ENCODE data around the gene IL1RAPL1.

The IL1RAPL1 gene

DNA sequence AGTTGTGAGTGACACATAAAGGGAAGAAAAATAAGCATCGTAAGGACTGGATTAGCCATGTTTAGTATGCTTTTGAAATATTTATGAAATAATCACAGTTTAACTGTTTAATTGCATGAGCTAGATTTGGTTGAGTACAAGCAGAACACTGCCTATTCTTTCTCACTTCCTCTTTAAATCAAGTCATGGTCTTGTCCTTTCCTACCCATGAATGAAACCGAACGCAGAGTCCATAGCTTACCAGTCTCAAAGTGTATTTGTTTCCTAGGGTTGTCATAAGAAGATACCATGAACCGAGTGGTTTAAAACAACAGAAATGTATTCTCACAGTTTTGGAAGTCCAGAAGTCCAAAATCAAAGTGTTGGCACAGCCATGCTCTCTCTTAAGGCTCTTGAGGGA, 944.1 kb downstream of the IL1RAPL1 start:
- DNase-seq (ENCODE audit: low read depth in 3 of 3) = no peak

DNA sequence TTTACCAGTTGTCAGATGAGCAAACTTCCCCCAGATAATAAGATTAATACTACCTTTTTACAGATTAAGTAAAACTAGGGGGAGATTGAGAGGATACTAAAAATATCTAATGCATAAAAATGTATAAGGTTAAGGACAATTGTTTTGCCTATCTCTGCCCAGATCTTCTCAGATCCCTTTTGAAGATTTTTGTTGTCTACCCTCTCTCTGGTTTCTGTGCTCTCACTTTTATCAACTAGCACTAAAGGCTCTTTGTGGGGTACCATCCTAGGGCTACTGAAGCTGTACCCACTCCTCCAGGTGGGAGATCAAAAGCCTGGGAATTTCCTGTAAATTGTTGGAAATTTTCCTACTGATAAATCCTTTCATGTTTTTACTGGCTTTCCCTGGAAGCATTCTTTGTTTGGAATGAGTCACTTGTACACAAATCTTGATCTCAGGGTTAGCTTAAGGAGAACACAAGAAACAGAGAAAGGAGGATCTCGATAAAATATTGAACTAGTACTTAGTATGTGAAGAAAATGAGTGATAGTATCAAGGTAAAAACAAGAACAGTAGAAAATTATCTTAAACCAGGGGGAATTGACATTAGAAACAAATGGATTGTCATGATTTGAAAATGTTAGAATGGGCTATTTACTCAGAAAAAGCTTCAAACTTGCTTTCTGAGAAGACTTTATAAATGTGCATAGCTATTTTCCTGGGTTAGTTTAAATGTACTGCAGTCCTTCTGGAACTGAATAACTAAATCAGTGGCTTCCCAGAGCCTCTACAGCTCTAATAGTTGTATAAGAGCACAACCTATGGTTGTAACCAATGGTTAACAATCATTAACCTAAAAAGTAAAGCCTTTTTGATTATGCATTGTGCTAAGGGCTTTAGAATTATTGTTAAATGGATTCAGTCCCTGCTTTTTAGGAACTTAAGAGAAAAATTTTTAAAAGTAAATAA, 948.2 kb downstream of the IL1RAPL1 start:
- DNase-seq (ENCODE audit: low read depth in 3 of 3) = no peak

DNA sequence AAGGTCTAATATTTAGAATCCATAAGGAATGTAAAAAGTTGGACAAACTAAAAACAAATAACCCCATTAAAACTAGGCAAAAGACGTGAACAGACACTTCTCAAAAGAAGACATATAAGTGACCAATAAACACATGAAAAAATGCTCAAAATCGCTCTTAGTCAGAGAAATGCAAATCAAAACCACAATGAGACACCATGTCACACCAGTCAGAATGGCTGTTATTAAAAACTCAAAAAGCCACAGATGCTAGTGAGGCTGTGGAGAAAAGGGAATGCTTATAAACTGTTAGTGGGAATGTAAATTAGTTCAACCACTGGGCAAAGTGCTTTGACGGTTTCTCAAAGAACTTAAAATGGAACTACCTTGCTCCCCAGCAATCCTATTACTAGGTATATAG, 953.8 kb downstream of the IL1RAPL1 start:
- no peak for DNase-seq (ENCODE audit: low read depth in 3 of 3)

DNA sequence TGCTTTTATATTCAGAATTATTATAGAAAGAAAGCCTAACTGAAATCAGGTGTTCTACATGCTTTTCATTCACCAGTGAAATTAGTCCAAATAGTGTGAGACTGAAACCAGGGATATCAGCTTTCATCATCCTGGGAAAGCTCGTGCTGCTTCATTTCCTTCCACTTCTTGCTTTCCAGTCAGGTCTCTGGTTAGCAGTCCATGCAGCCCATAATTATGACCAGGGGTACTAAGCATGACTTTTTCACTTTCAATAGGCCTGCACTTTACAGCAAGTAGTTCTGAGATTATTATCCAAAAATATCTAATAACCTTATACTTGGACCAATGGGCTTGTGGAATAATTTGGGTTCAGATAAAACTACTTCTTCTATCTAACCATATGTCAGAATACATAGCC, 954.9 kb downstream of the IL1RAPL1 start:
- no peak for DNase-seq (ENCODE audit: low read depth in 3 of 3)

DNA sequence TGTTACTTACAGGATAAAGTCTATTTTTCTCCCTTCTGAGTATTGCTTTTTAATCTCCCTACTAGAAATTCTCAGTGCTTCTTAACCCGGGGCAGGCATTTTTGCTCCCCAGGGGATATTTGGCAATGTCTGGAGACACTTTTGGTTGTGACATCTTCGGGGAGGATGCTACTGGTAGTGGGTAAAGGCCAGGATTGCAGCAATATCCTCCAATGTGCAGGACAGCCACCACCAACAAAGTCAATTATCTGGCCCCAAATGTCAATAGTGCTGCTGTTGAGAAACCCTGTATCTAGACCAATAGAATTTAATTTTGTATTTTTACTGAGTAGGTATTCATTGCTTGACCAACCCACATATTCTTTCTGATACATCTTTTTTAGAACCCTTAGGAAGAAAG, 958.6 kb downstream of the IL1RAPL1 start:
- no peak for DNase-seq (ENCODE audit: low read depth in 3 of 3)

DNA sequence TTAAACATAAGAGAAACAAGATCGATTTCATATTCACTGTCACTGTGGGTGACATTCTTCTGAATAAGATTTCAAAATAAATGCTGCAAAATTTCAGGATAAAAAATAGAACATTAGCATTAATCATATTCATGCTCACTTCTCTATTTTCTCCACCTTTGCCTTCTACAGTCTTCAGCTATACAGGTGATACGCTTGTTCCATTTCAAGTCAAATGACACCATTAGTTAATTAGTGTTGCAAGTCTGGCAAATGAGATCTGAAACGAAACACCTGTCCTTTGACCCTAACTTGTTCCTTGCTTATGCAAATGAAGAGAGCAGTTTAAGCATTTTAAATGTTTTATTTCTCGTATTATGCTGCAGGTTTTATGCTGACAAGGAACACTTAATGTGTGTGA, 960.6 kb downstream of the IL1RAPL1 start:
- no peak for DNase-seq (ENCODE audit: low read depth in 3 of 3)

DNA sequence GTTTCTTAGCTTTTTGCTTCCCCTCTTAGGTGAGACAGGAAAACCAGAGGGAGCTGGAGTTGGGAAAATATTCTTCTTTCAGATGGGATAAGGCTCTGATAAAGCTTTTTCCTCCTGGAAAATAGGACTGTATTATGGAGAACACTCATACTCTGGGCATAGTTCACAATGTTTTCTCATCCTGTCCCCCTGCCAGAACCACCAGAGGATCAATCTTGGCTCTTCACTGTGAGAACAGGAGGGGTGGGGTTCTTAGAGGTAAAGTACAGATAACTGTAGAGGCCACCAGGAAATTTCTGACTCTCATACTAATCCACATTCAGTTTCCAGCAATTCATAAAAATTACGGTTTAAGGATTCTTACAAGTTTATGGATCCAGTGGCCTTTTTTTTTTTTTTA, 966.3 kb downstream of the IL1RAPL1 start:
- DNase-seq (ENCODE audit: low read depth in 3 of 3) = no peak

DNA sequence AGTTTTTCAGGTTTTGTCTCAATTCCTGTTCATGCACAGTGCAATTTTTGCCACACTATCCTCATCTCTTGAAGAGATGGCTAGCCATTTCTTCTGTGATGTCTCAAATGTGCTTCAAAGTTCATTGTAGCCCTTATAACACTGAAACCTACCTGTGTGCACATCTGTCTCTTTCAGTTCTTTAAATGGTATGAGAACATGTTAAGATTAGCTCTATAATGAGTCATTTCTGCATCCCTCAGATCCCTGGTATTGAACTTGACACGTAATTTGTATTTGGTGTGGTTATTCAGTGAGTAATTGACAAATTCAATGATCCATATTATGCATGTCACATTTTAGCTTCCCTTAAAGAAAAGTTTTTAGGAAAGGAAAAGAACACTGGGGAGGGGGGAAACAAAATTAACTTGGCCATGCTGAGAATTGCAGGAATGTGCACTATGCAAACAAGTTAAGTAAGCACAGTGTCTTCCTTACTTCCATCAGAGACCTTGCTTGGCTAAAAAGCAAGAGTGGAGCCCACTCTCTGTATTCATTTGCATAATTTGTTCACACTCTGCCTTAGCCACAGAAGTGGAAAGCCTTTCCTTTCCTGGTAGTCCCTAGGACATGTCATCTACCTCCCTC, 968.3 kb downstream of the IL1RAPL1 start:
- DNase-seq (ENCODE audit: low read depth in 3 of 3) = no peak

DNA sequence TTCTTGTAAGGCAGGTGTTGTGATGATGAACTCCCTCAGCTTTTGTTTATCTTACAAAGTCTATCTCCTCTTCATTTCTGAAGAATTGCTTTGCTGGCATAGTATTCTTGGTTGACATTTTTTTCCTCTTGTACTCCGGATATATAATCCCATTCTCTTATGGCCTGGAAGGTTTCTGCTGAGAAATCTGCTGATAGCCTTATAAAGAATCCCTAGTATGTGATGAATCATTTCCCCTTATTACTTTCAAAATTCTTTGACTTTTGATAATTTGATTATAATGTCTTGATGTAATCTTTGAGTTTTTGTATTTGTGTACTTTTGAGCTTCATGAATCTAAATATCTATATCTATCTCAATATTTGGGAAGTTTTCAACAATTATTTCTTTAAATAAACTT, 972.8 kb downstream of the IL1RAPL1 start:
- no peak for DNase-seq (ENCODE audit: low read depth in 3 of 3)

DNA sequence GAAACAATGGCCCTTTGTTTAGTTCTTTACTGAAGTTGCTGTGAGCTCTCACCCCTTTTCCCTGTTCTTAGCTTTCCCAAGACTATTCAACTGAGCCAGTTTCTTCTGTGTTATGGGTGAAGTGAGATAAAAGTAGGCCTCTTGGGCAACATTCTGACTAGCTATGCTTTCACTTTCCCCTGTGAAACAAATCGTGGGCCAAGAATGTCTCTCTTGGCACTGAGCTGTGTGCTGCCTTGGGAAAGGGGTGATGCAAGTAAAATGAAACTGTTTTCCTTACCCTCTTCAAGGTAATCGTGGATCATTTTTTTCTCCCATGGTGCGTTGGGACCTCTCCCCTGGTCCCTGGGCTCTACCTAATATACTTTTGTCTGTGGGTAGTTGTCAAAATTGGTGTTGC, 974.2 kb downstream of the IL1RAPL1 start:
- no peak for DNase-seq (ENCODE audit: low read depth in 3 of 3)

DNA sequence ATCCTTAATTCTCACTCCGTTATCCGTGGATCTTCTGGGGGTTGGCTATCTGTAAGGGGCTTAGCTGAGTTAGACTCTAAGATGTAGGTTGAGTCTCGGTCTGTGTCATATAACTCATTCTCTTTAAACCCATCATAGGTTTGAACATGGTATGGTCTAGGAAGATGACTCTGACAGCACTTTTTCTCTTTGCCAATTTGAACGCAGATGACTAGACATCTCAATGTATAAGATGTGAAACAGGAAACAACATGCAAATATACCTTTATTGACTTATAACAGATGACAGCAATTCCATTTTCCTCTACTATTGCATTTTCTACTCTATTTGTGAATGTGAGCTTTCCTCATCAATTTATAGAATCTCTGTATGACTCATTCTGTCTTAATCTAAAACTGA, 993.3 kb downstream of the IL1RAPL1 start:
- no peak for DNase-seq (ENCODE audit: low read depth in 3 of 3)

DNA sequence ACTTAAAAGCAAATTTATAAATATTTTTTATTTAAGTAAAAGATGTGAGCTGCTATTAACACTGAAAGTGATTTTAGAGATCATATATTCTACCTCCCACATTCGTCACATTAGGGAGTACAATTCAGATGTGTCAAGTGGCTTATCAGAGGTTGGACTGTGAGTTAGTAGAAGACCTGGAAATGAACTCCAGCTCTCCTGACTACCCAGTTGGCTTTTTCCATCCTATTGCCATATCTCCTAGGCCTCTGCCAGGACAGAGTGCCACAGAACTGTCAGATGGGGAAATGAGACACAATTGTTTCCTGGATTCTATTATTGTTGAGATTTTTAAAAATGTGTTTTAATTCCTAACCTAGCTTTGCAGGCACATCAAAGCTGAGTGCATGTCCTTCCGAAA, 994.0 kb downstream of the IL1RAPL1 start:
- no peak for DNase-seq (ENCODE audit: low read depth in 3 of 3)

DNA sequence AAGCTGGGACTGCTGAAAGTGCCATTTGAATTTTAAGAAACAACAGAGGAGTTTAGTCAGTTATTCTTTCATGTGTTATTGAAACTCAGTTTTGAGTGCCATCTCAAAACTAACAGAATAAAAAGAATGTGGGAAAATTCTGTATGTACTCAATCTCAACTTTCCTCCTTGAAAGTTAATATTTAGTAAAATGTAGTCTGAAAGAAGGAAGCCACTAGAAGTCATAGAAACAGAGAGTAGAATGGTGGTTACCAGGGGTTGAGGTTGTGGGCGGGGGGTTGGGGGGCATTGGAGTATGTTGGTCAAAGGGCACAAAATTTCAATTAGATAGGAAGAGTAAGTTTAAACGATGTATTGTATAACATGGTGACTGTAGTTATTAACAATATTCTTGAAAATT, 999.9 kb downstream of the IL1RAPL1 start:
- no peak for DNase-seq (ENCODE audit: low read depth in 3 of 3)

DNA sequence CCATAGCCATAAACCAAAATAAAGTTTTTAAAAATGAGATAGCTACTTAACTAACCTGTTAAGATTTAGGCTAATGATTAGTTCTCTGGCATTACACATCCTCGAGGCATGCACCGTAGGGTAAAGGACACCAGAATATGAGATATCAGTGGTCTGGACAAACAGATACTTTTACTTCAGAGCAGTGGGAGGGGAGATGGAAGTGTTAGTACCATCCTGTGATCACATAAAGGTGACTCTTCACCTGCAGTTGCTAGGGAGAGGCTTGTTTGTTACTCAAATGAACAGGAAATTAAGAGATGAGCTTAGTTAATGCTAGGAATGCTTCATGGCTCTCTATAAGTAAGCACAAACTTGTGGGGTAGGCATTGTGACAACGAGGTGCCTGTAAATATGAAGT, 1003.7 kb downstream of the IL1RAPL1 start:
- no peak for DNase-seq (ENCODE audit: low read depth in 3 of 3)

DNA sequence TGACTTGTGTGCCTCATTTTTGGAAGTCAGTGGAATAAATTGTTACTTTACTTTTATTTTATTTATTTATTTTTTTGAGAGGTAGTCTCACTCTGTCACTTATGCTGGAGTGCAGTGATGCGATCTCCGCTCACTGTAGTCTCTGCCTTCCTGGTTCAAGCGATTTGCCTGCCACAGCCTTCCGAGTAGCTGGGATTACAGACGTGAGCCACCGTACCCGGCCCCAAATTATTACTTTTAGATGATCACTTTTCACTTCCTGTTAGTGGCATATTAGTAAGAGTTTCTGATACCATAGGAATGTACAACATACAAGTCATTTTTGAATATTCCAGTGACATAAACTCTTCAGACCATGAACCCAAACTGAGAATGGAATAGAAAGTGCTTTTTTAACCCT, 1017.1 kb downstream of the IL1RAPL1 start:
- DNase-seq (ENCODE audit: low read depth in 3 of 3) = no peak

DNA sequence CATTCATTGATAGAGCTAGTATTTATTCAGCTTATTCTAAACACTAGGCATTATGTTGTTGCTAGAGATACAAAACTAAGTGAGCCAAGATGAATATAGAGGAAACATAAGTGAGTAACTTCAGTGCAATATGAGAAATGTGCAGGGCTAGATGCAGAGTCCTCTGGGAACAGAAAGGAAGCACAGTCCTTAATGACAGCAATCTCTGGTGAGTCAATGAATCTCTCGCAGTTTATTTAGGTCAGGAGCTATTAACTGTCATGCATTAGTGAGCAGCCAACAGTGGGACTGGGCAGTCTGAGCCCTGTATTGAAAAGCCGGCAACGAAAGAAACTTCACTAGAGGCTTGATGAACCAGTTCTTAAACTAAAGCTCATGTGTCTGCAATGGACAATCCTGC, 1030.0 kb downstream of the IL1RAPL1 start:
- DNase-seq (ENCODE audit: low read depth in 3 of 3) = no peak

DNA sequence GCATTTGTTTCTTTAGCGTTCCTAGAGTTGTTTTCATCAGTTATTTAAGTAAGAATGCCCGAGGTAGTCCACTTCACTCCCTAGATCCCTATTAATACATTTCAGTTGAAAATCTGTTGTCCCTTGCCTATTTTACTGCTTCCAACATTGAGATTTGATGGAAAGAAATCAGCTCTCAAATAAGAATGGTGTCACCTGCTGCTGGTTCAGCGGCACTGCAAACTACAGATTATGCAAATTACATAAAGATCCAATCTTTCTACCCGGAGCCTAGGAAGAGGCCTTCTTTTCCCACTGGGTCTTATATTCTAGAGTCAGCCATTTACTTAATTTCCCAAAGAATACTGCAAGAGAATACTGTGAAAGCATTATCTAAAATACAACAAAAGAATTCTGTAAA, 1030.5 kb downstream of the IL1RAPL1 start:
- DNase-seq (ENCODE audit: low read depth in 3 of 3) = no peak

DNA sequence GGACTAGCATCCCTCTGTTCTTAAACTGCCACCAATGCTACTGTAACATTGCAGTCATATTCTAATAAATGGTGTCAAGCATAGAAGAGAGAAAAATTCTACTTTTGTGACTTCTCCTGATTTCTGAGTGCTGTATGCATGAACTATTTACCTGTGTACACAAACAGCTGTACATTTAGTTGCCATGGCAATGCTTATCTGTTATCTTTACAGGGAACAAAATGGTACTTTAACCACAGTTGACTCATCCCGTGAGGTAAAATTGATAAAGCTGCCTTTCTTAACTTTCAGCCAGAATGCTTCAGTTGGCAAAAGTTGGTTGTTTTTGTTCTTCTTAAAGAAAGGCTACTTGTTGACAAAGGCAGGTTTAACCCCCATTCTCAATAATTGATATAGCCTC, 1040.6 kb downstream of the IL1RAPL1 start:
- no peak for DNase-seq (ENCODE audit: low read depth in 3 of 3)

DNA sequence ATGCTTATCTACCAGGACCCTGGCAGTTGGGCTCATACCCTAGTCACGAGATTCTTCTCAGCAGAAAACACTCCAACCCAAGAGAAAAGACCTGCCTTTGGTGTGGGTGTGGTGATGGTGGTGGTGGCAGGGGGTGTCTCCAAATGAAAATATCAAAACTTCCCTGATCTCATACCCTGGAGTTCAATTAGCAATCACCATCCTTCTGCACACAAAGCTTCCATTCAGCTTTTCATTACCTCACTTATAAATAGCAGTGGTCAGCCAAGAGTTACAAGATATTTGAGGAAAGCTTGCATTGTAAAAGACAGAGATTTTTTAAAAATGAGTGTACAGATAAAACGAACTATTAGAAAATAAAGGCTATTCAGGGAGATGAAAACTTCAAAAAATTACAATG, 1047.3 kb downstream of the IL1RAPL1 start:
- no peak for DNase-seq (ENCODE audit: low read depth in 3 of 3)

DNA sequence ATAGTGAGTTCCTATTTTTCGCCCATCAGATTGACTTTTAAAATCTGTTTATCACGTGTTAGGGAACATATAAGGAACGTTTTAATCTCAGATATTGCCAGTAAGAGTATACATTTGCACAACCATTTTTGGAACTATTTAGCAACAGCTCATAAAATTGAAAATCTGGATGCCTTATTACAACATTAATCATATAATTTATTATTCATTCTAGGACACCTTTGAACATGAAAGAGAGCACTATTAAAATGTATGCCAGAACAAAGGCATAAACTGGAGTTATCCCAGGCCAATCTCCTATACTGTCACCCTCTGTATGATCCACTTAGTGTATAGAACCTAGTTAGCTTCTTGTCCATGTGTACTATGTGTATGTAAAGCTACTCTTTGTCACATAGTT, 1049.1 kb downstream of the IL1RAPL1 start:
- no peak for DNase-seq (ENCODE audit: low read depth in 3 of 3)

DNA sequence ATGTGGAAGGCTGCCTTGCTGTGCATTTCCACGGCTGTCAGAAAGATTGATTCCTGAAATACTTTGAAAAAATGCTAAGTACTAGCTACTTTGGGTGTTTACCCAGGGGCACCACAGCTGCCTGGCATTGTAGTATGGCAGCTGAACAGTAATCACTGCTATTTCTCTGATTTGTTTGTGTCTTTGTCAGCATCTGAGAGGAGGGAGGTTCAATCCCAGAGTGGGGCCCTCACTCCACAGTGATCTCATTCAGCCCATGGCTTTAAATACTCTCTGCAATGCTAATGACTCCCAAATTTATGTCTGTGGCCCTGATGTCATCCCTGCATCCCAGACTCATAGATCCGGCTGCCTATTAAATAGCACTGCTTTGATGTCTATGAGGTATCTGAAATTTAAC, 1052.9 kb downstream of the IL1RAPL1 start:
- DNase-seq (ENCODE audit: low read depth in 3 of 3) = no peak

DNA sequence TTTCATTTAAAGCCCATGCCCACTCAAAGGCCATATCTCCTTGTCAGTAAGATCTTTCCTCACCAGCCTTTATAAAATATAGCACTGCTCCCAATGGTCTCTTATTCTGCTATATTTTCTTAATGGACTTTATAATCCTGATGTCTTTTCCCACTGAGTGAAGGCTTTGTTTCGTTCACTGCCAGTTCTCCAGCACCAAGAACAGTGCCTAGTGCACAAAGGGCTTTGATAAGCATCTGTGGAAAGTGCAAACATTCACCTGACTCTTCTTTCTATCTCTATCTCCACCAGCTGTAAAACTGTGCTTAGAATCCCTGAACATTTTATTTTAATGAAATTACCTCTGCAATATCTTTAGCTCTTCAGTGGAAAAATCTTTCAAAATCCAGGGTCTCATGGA, 1054.2 kb downstream of the IL1RAPL1 start:
- no peak for DNase-seq (ENCODE audit: low read depth in 3 of 3)

DNA sequence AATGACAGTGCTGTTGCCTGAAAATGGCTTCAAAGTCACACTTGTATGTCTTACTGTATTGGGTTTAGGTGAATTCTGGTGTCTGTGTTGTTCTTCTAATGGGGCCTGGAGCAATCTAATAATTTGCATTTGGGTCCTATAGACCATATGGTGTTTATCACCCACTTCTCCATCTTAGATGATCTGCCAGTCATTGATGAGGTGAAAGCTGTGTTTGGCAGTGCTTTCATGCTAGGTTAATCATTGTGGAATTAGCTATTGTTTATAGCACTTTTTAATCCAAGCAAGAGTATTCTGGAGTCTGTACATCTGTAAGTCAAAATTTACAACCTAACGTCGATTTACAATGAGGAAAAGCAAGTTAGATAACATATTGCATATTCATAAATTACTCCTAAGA, 1055.9 kb downstream of the IL1RAPL1 start:
- no peak for DNase-seq (ENCODE audit: low read depth in 3 of 3)
